ENCODE data around the gene MISP.

MISP gene

GRCh38 chr19:808423-808775, 57.5 kb downstream of the MISP start:
- no peak for DNase-seq (ENCODE audit: low read depth)

DNA sequence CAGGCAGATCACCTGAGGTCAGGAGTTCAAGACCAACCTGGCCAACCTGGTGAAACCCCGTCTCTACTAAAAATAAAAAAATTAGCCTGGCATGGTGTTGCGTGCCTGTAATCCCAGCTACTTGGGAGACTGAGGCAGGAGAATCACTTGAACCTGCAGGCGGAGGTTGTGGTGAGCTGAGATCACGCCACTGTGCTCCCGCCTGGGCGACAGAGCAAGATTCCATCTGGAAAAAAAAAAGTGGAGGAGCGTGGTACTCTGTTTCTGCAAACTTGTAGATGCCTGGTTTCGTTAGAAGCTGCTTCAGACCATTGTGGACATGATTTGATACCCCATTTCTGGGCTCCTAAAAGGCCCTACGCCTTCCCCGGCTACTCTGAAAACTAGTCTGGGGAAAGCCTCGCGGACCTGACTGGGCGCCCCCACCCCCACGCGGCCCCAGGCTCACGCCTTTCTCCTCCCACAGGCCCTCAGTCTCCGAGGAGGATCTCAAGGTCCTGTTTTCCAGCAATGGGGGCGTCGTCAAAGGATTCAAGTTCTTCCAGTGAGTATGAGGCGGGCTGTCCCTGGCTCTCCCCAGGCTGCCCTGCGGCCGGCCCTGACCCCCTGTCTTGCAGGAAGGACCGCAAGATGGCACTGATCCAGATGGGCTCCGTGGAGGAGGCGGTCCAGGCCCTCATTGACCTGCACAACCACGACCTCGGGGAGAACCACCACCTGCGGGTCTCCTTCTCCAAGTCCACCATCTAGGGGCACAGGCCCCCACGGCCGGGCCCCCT, 59.4 kb downstream of the MISP start:
- no peak for DNase-seq (ENCODE audit: low read depth)

- DNase-seq (ENCODE audit: low read depth): no peak
These were observed 60.1 kb downstream of the MISP start for GRCh38 chr19:810883-811489.

- DNase-seq (ENCODE audit: low read depth): no peak
These were observed 60.7 kb downstream of the MISP start for GRCh38 chr19:811506-812048.

DNA sequence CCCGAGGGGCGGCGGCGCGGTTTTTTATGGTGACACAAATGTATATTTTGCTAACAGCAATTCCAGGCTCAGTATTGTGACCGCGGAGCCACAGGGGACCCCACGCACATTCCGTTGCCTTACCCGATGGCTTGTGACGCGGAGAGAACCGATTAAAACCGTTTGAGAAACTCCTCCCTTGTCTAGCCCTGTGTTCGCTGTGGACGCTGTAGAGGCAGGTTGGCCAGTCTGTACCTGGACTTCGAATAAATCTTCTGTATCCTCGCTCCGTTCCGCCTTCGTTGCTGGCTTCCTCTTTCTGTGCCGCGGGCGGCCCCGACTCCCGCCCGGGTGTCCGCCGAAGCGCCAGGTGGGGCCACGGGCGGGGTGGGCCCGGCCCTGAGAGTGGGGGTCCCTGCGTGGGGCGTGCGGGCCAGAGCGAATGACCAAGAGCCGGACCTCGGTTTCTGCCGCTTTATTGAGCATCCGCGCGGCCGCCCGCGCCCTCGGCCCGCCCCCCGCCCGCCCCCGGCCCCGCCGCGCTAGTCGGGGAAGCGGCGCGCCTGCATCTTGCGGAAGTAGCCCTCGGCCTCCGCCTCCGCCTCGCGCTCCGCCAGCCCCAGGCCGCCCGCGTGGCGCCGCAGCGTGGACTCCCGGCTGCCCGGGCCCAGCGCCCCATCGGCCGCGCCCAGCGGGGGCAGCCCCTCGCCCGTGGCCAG, 61.3 kb downstream of the MISP start:
- no peak for DNase-seq (ENCODE audit: low read depth)

GRCh38 chr19:812747-813218, 61.9 kb downstream of the MISP start:
- no peak for DNase-seq (ENCODE audit: low read depth)

- no peak for DNase-seq (ENCODE audit: low read depth)
These were observed 62.6 kb downstream of the MISP start for GRCh38 chr19:813219-814151.

All from activated T-cell treated with anti-CD3 and anti-CD28 coated beads for 48 hours (primary cell).